ENCODE measurements around the gene TMEM200B. TPM values are rescaled to one million over a fixed set of nuclear protein-coding genes. Genes with fewer than 3 reads are reported as not detected.
"Not testable (repeated sequence)": the region's sequence is repeated elsewhere in the genome, so short reads cannot be mapped to it uniquely, and the experiment has no call there.

The TMEM200B gene
- total RNA-seq, 1 experiment from 2014 or later = 0.12 TPM

GRCh38 chr1:29113413-29114117 lies 10.1 kb downstream of the TMEM200B start:
- no peak for DNase-seq (ENCODE audit: extremely low read depth, low read depth)

- no peak for DNase-seq (ENCODE audit: extremely low read depth, low read depth)
Observed at GRCh38 chr1:29112705-29113412, 10.8 kb downstream of the TMEM200B start.

GRCh38 chr1:29108041-29108440 lies 15.7 kb downstream of the TMEM200B start:
- DNase-seq (ENCODE audit: extremely low read depth, low read depth) = not testable (repeated sequence)

GRCh38 chr1:29105822-29106221 lies 17.9 kb downstream of the TMEM200B start:
- no peak for DNase-seq (ENCODE audit: extremely low read depth, low read depth)

- DNase-seq (ENCODE audit: extremely low read depth, low read depth) = no peak
Observed at GRCh38 chr1:29100487-29100886, 23.2 kb downstream of the TMEM200B start.

GRCh38 chr1:29099286-29099685 lies 24.4 kb downstream of the TMEM200B start:
- DNase-seq (ENCODE audit: extremely low read depth, low read depth) = no peak

- DNase-seq (ENCODE audit: extremely low read depth, low read depth) = no peak
Observed at GRCh38 chr1:29096231-29096886, 27.3 kb downstream of the TMEM200B start.

GRCh38 chr1:29094954-29095353 lies 28.7 kb downstream of the TMEM200B start:
- no peak for DNase-seq (ENCODE audit: extremely low read depth, low read depth)

- DNase-seq (ENCODE audit: extremely low read depth, low read depth) = no peak
Observed at GRCh38 chr1:29094433-29094832, 29.3 kb downstream of the TMEM200B start.

GRCh38 chr1:29092704-29093103 lies 31.0 kb downstream of the TMEM200B start:
- DNase-seq (ENCODE audit: extremely low read depth, low read depth) = not testable (repeated sequence)

- no peak for DNase-seq (ENCODE audit: extremely low read depth, low read depth)
Observed at GRCh38 chr1:29090937-29091618, 32.6 kb downstream of the TMEM200B start.

- no peak for DNase-seq (ENCODE audit: extremely low read depth, low read depth)
Observed at GRCh38 chr1:29084196-29084521, 39.5 kb downstream of the TMEM200B start.

- no peak for DNase-seq (ENCODE audit: extremely low read depth, low read depth)
Observed at GRCh38 chr1:29083317-29084195, 40.1 kb downstream of the TMEM200B start.

- no peak for DNase-seq (ENCODE audit: extremely low read depth, low read depth)
Observed at GRCh38 chr1:29082519-29082918, 41.2 kb downstream of the TMEM200B start.

- DNase-seq (ENCODE audit: extremely low read depth, low read depth) = no peak
Observed at GRCh38 chr1:29081201-29081600, 42.5 kb downstream of the TMEM200B start.

GRCh38 chr1:29079916-29080629 lies 43.6 kb downstream of the TMEM200B start:
- not testable (repeated sequence) for DNase-seq (ENCODE audit: extremely low read depth, low read depth)

- DNase-seq (ENCODE audit: extremely low read depth, low read depth) = no peak
Observed at GRCh38 chr1:29077155-29077554, 46.5 kb downstream of the TMEM200B start.

All from NCI-H460 (cell line).